TTC549 (cell line): ENCODE data around the gene PAK1.
"Not testable (repeated sequence)": the region's sequence is repeated elsewhere in the genome, so short reads cannot be mapped to it uniquely, and the experiment has no call there.

Source experiments
- FAIRE-seq: peaks from 2 replicates; lab custom pipeline; 2012; peaks lifted over from hg19 to GRCh38; lab: Jason Lieb, UNC

Gene PAK1

DNA sequence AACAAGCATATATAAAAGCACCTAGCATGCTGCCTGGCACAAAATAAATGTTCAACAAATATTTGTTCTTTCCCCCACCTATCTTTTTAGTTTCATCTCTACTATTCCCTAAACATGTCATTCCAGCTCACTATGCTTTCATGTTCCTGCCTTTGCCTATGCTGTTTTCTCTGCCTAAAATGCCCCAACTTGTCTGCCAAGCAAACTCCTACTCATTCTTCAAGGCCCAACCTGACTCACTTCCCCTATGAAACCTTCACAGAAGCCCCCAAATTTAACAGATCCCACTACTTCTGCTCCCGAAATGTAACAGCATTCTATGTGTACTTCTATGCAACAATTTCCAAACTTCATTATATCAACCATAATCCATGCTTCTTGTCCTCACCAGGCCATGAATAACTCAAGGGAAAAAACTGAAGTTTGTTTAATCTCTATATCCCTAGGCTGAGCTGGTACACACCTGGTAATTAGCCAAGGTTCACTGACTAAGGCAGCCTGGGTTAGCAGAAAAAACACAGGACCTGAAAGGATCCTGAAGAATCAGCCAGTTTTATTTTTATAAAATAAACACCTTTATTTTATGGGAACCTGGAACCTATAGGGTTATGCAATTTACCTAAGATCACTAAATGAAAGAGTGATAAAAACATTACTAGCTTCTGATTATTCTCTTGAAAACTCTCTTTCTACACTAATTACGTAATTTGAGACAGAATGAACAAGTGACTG lies 72.2 kb downstream of the PAK1 start:
- FAIRE-seq = no peak

DNA sequence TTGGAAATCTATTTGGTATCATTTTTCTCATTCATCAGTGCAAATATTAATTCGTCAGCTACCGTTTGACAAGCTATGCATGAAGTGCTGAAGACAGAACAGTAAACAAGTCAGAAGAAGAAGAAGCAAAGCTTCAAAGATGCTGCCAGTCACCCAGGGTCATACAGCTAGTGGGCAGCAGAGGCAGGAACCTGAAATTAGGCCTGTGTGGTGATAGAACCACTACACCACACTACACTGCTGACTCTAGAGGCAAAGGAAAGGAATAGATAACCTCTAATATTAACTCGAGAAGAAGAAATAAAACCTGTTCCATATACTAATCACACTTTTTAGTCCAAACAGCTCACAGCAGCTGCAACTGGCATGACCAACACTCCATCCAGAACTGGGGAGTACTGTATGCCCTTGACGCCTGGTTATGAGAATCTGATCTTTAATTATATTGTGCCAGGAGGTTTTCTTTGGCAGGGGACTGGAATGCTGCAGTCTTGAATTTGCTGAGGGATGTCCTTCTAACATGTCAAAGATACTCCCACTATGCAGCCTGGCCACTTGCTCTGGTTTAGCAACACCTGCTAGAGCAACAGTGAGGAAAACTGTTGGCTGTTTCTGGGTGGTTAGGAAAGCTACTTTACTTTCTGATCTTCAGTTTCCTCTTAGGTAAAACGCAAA lies 73.0 kb downstream of the PAK1 start:
- FAIRE-seq = no peak

DNA sequence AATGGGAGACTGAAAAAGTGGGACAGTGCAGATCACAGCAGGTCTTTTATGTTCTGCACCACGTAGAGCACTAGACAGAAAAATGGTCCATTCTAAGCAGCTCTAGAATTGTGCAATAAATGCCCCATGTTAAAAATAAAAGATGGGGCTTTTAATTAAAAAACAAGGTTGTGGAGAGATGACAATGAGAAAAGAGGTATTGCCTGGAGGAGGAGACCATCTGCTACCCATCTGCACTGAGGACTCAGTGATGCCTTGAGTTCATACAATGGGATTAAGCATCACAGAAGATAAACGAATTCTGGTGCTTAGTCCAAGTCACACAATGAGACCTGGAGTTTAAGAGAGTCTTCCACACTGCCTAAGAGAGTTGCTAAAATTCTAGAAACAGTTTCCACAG lies 73.6 kb downstream of the PAK1 start:
- FAIRE-seq = no peak

DNA sequence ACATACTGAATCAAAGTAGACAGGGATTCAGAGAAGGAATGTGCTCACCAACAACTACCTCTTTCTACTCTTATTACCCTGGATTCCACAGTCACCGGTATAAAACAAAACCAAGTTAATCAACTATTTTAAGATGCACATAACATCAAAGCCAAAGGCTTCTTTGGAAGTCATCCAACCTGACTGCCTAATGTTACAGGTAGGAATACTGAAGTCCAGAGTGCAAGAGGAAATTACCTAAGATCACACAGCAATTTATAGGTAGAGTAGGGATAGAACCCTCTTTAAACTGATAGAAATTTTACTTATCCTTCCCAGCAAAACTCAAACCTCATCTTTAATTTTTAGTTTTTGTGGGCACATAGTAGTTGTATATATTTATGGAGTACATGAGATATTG lies 76.3 kb downstream of the PAK1 start:
- no peak for FAIRE-seq

DNA sequence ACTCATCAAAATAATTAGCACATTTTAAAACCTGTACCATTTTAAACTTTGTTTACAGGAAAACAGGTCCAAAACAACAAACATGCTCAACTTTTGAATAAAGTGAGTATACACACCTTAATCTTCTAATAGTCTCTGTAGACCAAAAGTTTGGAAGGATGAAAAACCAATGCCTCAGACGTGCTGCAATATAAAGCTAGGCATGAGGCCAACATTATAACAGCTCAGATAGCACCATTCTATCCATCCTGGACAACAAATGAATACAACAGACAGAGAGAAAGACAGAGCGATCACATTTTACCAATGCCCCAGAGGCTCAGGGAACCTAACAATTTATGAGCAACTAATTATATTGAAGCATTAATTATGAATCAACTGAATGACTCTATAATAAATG lies 77.0 kb downstream of the PAK1 start:
- FAIRE-seq = no peak

DNA sequence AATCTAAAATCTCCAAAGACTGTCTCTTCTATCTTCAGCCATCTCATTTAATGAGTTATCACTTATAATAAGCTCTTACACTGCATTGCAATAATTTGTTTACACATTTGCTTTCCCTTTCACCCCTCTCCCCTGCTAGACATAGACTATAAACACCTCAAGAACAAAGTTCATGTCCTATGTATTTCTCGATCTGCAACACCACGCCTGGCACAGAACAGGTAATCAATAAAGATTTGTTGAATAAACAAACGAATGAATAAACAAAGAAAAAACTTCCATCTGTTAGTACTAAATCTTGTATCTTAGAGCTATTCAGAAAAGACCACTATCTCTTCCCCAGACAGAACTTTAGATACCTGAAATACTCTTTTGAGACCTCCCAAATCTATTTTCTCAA lies 77.6 kb downstream of the PAK1 start:
- FAIRE-seq = no peak

DNA sequence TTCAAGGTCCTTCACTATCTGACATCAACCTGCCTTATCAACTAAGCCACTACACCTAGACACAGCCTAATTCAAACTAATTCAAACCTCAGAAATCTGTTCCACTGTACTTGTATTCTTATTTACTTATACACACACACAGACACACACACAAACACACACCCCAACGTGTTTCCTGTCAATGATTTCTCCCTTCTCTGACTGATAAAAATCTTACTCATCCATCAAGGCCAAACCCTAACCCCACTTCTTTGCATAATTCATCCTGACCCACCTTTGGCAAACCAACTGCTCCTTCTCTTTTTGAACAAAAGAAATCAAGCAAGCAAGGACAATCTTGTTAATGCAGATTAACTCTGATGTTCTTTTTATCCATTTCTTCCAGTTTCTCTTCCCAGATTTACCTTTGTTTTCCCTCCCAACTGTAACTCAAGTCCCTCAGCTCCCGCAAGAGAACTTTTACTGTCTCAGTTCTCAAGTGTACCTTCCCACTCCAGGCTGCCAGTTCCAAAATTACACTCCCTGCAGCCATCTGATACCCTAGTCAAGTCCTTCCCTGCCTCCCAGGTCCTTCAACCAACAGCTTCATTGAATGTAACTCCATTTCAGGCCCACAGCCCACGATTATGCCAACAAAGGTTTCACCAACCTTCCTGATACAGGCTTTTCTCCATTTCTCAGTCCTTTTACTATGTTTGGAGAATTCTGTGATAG lies 78.3 kb downstream of the PAK1 start:
- FAIRE-seq = no peak

DNA sequence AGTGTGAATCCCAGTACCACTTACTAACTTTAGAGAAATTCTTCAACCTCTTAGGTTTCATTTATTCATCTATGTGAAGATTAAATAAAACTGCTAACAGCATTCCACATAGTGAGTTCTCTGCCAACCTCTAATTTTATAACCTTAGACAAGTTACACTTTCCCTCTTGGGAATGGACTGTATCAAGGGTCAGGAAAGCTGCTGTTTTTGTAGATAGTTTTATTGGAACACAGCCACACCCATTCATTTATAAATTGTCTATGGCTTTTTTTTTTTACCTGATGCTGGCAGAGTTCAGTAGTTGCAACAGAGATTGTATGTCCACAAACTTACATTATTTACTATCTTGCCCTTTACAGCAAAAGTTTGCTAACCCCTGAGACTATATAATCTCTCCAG lies 81.1 kb downstream of the PAK1 start:
- FAIRE-seq = no peak

DNA sequence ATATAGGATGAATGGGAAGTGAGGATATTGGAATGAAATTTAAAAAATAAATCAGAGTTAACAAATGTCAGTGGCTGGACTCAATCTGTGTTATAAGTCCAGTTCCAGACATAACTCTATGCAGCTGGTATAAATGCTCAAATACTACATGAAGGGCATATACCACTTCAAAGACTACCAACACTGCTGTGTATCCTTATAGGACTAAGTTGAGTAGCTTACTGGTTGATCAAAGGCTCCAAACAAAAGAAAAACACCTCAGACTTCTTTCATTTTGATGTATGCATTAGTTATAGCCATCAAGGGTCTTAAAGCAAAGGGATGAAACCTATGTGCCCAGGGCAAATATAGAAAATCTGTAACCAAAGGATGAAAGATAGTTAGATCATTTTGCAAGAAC lies 86.2 kb downstream of the PAK1 start:
- FAIRE-seq = no peak

DNA sequence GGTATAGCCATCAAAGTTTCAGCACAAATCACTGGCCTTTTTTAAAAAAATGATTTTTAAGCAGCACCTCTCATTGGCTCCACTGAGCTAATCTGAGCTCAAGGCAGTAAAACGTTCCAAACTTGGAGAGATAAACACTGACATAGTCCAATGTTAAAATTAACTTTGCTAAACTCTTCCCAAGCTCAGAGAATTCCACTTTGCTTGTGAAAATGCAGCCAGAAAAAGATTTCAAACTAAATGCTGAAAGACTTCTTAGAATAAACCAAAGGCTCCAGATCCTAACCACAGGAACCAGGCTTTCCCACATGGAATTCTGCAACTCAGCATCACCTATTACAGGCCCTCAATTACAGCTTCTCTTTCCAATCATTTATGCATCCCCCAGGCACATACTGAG lies 87.7 kb downstream of the PAK1 start:
- no peak for FAIRE-seq

DNA sequence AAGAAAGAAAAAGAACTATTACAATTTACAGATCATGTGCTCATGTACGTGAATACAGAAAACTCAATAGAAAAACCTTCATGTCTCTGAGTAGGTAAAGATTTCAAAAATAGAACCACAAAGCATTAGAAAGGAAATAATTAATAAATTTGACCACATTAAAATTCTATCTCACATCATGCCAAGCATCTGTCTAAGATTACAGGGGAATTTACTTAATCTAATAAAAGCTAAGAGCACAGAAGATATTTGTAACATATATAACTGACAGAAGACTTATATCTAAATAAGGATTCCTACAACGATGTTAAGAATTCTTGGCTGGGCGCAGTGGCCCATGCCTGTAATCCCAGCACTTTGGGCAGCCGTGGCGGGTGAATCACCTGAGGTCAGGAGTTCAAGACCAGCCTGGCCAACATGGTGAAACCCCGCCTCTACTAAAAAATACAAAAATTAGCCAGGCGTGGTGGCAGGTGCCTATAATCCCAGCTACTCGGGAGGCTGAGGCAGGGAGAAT lies 88.6 kb downstream of the PAK1 start:
- not testable (repeated sequence) for FAIRE-seq

DNA sequence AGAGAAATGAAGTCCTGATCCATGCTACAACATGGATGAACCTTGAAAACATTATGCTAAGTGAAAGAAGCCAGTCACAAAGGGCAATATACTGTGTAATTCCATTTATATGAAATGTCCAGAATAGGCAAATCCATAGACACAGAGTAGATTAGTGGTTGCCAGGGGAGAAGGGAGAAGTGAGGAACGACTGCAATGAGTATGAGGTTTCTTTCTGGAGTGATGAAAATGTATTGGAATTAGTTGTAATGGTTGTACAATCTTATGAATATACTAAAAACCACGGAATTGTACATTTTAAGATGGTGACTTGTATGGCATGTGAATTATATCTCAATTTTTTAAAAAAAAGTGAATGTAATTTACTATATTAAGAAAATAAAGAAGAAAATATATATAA lies 89.3 kb downstream of the PAK1 start:
- FAIRE-seq = no peak

DNA sequence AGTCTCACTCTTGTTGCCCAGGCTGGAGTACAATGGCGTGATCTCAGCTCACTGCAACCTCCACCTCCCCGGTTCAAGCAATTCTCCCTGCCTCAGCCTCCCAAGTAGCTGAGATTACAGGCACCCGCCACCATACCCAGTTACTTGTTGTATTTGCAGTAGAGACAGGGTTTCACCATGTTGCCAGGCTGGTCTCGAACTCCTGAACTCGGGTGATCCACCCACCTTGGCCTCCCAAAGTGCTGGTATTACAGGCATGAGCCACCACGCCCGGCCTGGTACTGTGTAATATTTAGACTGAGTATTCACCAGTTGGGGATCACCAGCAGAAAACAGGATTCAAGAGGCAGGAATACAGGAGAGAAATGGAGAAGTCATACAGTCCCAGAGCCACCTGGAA lies 90.5 kb downstream of the PAK1 start:
- not testable (repeated sequence) for FAIRE-seq

DNA sequence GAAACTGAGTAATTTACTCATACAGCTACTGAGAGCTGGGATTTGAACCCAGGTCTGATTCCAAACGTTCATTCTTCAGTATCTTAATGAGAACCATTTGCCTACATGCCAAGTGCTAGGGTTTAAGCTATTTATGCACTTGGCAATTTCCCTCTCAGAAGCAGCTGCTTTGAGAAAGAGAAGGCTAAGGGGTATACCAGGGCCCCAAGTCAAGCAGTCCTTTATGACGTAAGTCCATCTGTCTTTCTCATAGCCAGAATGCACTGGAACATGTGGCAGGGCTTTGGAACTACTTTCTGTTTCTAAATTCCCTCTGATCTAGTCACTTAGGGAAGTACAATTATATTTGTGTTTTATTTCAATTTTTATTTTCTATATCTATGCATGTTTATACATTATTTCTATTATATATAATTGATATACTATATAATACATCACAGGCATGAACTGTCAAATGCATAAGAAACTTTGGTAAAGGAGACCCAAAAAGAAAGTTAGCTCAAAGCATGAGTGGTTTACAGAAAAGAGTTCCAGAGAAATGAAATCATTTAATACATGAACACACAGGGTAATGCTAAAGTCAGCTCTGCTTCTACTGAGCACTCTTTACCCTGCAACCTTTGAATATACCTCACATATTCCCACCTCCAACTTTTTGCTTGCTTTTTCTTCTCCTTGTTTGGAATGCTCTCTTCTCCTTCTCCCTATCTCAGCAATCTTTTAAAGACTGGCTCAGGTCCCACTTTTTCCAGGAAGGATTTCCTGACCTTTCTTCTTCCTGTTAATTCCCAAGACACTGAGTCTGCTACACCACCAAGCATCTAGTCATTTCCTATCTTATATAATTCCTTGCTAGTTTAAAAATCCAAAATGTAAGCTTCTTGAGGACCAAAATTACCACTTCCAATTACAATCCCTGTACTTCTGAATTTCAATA lies 91.9 kb downstream of the PAK1 start:
- no peak for FAIRE-seq

DNA sequence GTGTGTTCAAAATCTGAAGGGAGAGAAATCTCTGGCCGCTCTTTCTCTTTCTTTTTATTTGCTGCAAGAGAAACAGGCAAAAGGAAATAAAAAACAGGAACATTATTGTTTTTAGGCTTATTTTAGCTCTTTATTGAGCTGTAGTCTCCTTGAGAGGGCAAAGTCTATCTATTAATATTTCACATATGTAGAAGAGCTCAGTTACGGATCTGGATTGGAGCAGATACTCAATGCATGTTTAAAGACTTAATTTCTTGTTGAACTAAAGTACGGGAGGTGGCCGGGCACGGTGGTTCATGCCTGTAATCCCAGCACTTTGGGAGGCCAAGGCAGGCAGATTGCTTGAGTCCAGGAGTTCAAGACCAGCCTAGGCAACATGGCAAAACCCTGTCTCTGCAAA lies 94.0 kb downstream of the PAK1 start:
- no peak for FAIRE-seq

DNA sequence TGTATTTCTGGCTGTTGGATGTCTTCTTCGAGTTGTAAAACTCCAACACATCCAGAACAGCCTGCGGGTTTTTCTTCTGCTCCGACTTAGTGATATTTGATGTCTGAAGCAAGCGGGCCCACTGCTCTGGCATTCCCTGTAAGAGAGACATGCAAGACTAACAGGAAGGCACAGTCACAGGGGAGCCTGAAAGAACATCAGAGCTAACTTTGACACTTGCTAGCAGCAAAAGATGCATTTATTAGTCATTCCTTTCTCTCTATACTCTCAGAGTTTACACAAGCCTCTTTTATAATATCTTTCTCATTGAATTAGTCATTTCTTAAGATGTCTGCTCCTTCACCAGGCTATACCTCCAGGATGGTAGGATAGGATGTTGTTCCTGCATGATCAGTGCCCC lies 94.6 kb downstream of the PAK1 start:
- no peak for FAIRE-seq

DNA sequence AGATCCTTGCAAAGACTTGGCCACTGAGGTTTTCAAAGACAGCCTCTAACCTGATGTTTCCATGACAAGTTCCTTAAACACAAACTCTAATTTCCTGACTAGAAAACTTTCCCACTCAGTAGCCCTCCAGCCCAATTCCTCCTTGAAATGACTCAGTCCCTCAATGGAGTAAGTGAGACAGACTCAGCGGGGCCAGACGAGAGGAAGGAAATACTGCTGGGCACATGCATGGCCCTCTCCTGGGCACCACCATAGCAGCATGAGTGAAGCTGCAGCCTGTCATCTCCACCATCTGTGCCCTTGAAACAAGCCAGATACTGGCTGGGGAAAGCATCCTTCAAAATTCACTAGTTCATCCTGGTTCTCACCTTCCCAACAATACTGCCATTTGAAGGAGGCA lies 96.2 kb downstream of the PAK1 start:
- no peak for FAIRE-seq

DNA sequence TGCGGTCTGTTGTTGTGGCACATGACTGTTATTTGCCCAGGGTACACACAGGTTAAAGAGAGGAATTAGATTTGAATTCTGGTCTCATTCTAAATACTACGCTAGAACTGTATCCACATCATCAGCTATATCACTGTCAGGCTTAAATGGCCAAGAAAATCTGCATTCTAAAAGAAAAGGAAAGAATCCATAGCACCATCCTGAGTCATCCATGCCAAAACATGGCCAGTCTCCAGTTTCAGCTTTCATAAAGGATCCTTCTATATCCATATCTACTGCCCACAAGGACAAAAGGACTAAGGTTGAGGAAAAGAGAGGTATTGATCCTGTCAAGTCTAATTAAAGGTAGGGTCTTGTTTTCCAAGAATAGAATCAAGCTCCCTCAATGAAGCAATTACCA lies 98.8 kb downstream of the PAK1 start:
- no peak for FAIRE-seq

DNA sequence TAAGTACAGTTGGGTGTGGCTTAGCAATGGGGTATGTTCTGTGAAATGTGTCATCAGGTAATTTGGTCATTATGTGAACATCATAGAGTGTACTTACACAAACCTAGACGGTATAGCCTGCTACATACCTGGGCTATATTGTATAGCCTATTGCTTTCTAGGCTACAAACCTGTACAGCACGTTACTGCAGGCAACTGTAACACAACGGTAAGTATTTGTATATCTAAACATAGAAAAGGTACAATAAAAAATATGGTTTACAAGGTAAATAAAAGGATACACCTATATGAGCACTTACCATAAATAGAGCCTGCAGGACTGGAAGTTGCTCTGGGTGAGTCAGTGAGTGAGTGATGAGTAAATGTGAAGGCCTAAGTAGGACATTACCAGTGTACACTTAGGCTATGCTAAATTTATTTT lies 99.3 kb downstream of the PAK1 start:
- FAIRE-seq = no peak

DNA sequence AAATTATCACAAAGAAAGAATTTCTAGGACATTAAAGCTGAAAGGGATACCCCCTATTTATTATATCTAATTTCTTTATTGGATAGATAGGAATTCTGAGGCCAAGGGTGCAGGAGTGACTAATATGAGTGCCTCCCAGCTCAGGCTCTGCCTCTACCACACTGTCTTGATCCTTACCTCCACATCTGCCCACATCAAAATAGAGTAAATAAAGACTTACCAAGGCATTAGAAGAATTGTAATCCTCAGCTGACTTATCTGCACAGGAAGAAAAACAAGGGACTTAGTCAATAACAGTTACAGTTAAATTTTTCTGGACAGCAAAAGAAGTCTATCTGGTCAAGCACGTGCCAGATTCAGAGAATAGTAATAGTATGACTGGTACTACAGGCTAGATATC lies 99.8 kb downstream of the PAK1 start:
- no peak for FAIRE-seq

DNA sequence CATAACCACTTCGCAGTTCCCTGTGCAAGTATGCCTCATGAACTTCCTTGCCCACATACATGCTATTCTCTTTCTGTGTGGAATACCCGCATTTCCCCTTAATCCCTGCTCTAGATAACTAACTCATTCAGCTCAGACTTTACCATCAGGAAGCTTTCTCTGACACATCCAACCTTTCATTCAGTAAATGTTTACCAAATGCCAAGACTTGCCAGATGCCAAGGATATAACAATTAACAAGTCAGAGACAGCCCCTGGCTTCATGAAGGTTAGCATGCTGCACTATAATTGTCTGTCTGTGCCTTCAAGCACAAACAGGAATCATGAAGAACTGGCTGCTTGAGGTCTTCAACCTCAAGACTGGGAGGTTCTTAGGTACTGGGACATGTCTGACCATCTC lies 101.2 kb downstream of the PAK1 start:
- no peak for FAIRE-seq

DNA sequence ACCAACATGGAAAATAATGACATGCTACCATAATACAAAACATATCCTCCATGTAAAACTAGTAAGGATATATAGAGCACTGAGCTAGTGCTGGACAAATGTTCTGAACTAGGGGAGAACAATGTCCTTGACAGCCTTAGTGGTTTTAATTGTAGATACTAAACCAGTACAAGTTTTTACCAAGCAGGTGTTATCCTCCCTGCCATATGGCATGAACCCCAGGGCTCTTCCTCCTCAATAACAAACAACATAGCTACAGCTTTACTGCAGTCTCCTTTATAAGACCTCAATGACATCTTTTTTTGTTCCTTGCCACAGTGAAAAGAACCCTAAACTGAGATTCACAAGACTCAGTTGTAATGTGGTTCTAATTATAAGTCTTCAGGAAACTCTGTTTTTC lies 102.2 kb downstream of the PAK1 start:
- FAIRE-seq = no peak
